KMS-11 (cell line): ENCODE measurements around the gene XRCC1.
"Not testable (repeated sequence)": the region's sequence is repeated elsewhere in the genome, so short reads cannot be mapped to it uniquely, and the experiment has no call there.

Source experiments
- H2AFZ ChIP-seq: fragments of 200-600 bp; sonication (generic); 2 replicates; pipeline ENCODE4 v1.6.1; 2016; ENCODE audit warnings: antibody characterized with exemption, mixed run types, low read depth
- H3K27ac ChIP-seq: fragments of 200-600 bp; sonication (generic); 2 replicates; pipeline ENCODE4 v1.6.1; 2016; ENCODE audit warnings: mild to moderate bottlenecking, mixed run types
- H3K27me3 ChIP-seq: fragments of 200-600 bp; sonication (generic); 2 replicates; pipeline ENCODE4 v1.6.1; 2017; ENCODE audit warnings: mild to moderate bottlenecking, low read depth, mixed run types, moderate library complexity; ENCODE audit not compliant: insufficient read depth
- H3K36me3 ChIP-seq: fragments of 200-600 bp; sonication (generic); 2 replicates; pipeline ENCODE4 v1.6.1; 2017; ENCODE audit warnings: mild to moderate bottlenecking, mixed run types; ENCODE audit not compliant: insufficient read depth
- H3K4me1 ChIP-seq: fragments of 200-600 bp; sonication (generic); 2 replicates; pipeline ENCODE4 v1.6.1; 2016; ENCODE audit warnings: mild to moderate bottlenecking, low read depth, mixed run types; ENCODE audit not compliant: poor library complexity, severe bottlenecking
- H3K4me2 ChIP-seq: fragments of 200-600 bp; sonication (generic); 2 replicates; pipeline ENCODE4 v1.7.0; 2016; ENCODE audit warnings: mild to moderate bottlenecking, mixed run types
- H3K4me3 ChIP-seq: fragments of 200-600 bp; sonication (generic); IDR thresholded peaks from 2 replicates; pipeline ENCODE4 v1.6.1; 2017; ENCODE audit warnings: low read depth, low read length, mixed read lengths; ENCODE audit not compliant: insufficient read depth
- H3K79me2 ChIP-seq: fragments of 200-600 bp; sonication (generic); 2 replicates; pipeline ENCODE4 v1.6.1; 2016; ENCODE audit warnings: low read depth, mixed run types; ENCODE audit not compliant: insufficient read depth
- H3K9ac ChIP-seq: fragments of 200-600 bp; sonication (generic); 2 replicates; pipeline ENCODE4 v1.6.1; 2016; ENCODE audit warnings: mild to moderate bottlenecking, mixed run types
- H4K20me1 ChIP-seq: fragments of 200-600 bp; sonication (generic); 2 replicates; pipeline ENCODE4 v1.6.1; 2016; ENCODE audit warnings: mild to moderate bottlenecking, mixed run types; ENCODE audit not compliant: insufficient read depth
- TF ChIP-seq, protein P1 (sequence below): fragments of 200-600 bp; sonication (generic); conservative IDR thresholded peaks from 2 replicates; pipeline ENCODE4 v1.6.1; 2017; ENCODE audit warnings: low read depth, mild to moderate bottlenecking, antibody characterized with exemption, low read length, moderate library complexity, mixed read lengths

Gene XRCC1

GRCh38 chr19:43526884-43527859 lies 48.2 kb downstream of the XRCC1 start, which contains the start of gene ETHE1:
Gene ETHE1, minus strand, starts transcription at chr19:43527201. Its CDS starts 24 bp downstream, at chr19:43527177.
- Histone ChIP-seq H3K4me2 (peak within 1 kb of the TSS; percentile 76), H3K36me3 (no peaks in the 10 kb centered on the region), H2AFZ (peak within 1 kb of the TSS; percentile 93), H3K4me3 (no peak within 1 kb of the TSS), H4K20me1 (no peaks in the 10 kb centered on the region), H3K27me3 (no peaks in the 10 kb centered on the region), H3K9ac (peak within 1 kb of the TSS; percentile 58; the same call in 1 of the 2 replicates), H3K27ac (no peak within 1 kb of the TSS), H3K79me2 (no peaks in the 10 kb centered on the region), H3K4me1 (peaks cover 17% of the 10 kb centered on the region)
- TF ChIP-seq, protein P1, sequence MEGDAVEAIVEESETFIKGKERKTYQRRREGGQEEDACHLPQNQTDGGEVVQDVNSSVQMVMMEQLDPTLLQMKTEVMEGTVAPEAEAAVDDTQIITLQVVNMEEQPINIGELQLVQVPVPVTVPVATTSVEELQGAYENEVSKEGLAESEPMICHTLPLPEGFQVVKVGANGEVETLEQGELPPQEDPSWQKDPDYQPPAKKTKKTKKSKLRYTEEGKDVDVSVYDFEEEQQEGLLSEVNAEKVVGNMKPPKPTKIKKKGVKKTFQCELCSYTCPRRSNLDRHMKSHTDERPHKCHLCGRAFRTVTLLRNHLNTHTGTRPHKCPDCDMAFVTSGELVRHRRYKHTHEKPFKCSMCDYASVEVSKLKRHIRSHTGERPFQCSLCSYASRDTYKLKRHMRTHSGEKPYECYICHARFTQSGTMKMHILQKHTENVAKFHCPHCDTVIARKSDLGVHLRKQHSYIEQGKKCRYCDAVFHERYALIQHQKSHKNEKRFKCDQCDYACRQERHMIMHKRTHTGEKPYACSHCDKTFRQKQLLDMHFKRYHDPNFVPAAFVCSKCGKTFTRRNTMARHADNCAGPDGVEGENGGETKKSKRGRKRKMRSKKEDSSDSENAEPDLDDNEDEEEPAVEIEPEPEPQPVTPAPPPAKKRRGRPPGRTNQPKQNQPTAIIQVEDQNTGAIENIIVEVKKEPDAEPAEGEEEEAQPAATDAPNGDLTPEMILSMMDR: no peak

DNA sequence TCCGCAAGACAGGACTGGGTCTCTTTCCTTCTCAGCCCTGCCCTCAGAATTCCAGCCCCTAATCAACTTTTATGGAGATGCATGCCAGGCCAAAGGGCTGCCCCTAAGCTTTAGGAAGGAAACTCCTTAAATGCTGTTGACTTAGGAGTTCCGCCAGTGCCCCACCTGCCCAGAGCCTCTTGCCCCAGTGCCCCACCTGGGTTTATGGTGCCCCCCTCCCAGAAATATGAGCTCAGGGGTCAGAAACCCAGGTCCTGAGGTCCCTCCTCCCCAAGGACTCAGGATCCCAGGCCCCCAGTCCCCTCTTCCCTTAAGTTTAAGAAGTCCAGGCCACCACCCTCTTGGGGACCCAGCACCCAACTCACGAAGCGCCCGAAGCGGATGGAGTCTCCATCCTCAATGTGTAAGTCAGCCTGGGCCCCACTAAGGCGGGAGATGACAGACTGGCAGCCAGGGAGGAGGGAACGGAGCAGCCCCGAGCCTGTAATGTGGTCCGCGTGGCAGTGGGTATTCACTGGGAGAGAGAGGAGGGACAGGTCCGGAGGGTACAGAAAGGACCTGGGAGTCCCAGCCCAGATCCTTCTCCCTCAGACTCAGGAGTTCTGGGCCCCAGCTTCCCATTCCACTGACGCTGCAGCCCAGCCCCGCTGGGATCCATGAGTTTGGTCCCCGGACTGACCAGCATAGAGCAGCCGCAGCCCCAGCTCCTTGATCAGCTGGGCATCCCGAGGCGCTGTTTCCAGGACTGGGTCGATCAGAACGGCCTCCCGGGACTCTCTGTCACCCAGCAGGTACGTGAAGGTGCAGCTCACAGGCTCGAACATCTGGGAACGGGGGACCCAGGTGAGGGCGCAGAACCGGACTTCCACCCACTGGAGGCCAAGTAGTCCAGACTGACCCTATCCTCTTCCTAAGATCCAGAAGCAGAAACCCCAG lies 49.2 kb downstream of the XRCC1 start:
- H3K36me3 ChIP-seq: no peaks in the 10 kb centered on the region
- TF ChIP-seq, protein P1: no peak
- H3K4me2 ChIP-seq: peak overlapping the region; percentile 76
- H3K27me3 ChIP-seq: no peaks in the 10 kb centered on the region
- no peaks in the 10 kb centered on the region for H4K20me1 ChIP-seq
- no peak overlapping the region for H3K27ac ChIP-seq
- H3K4me3 ChIP-seq: no peak overlapping the region
- peak overlapping the region; percentile 58; the same call in 1 of the 2 replicates for H3K9ac ChIP-seq
- peaks cover 7% of the 10 kb centered on the region for H3K4me1 ChIP-seq
- H3K79me2 ChIP-seq: no peaks in the 10 kb centered on the region
- H2AFZ ChIP-seq: peak overlapping the region; percentile 93; the same call in 1 of the 2 replicates

- Histone ChIP-seq H2AFZ (no peak overlapping the region), H3K4me3 (no peak overlapping the region)
Measured at GRCh38 chr19:43524922-43525835, 50.1 kb downstream of the XRCC1 start.

GRCh38 chr19:43523696-43524095 lies 51.6 kb downstream of the XRCC1 start:
- not testable (repeated sequence) for H3K27me3 ChIP-seq, H3K79me2 ChIP-seq, H2AFZ ChIP-seq, H3K9ac ChIP-seq, H4K20me1 ChIP-seq, H3K4me3 ChIP-seq, H3K27ac ChIP-seq, H3K4me2 ChIP-seq, H3K36me3 ChIP-seq
- H3K4me1 ChIP-seq: peaks cover 11% of the 10 kb centered on the region

More at GRCh38 chr19:43524922-43525835, 50.1 kb downstream of the XRCC1 start:
- H3K9ac ChIP-seq: no peak overlapping the region
- no peaks in the 10 kb centered on the region for H3K36me3 ChIP-seq
- H3K4me1 ChIP-seq: peaks cover 7% of the 10 kb centered on the region
- H3K4me2 ChIP-seq: no peak overlapping the region
- no peak overlapping the region for H3K27ac ChIP-seq
- TF ChIP-seq, protein P1: no peak
- no peaks in the 10 kb centered on the region for H3K27me3 ChIP-seq
- H3K79me2 ChIP-seq: no peaks in the 10 kb centered on the region
- no peaks in the 10 kb centered on the region for H4K20me1 ChIP-seq
